GM12872 (cell line): ENCODE data around the gene ITGB8.

Experiments
- TF ChIP-seq, protein P1 (sequence below): IDR thresholded peaks from 3 replicates; pipeline ENCODE4 v1.5.1; 2011; ENCODE audit warnings: low read depth, mild to moderate bottlenecking, low read length, moderate library complexity; ENCODE audit not compliant: insufficient read depth

The ITGB8 gene

GRCh38 chr7:20430664-20431063, 100.0 kb downstream of the ITGB8 start:
- TF ChIP-seq, protein P1, sequence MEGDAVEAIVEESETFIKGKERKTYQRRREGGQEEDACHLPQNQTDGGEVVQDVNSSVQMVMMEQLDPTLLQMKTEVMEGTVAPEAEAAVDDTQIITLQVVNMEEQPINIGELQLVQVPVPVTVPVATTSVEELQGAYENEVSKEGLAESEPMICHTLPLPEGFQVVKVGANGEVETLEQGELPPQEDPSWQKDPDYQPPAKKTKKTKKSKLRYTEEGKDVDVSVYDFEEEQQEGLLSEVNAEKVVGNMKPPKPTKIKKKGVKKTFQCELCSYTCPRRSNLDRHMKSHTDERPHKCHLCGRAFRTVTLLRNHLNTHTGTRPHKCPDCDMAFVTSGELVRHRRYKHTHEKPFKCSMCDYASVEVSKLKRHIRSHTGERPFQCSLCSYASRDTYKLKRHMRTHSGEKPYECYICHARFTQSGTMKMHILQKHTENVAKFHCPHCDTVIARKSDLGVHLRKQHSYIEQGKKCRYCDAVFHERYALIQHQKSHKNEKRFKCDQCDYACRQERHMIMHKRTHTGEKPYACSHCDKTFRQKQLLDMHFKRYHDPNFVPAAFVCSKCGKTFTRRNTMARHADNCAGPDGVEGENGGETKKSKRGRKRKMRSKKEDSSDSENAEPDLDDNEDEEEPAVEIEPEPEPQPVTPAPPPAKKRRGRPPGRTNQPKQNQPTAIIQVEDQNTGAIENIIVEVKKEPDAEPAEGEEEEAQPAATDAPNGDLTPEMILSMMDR = no peak

DNA sequence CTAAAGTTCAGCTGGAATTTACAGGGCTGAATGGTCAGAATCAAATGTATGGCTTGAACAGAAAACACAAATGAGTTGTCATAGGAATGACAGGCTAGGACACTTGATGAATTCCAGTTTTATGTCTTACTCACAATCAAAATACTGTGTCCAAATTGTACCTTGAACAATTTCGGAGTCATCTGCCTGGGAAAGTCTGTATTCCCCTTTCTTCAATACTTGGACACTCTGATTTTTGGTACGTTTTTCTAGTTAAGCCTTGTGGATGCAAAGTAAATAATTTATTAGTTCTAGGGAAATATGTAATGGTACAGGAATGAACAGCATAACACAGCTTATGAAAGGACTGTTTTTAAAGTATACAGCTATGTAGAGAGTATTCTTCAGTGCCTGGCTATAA, 100.4 kb downstream of the ITGB8 start:
- TF ChIP-seq, protein P1 = no peak

DNA sequence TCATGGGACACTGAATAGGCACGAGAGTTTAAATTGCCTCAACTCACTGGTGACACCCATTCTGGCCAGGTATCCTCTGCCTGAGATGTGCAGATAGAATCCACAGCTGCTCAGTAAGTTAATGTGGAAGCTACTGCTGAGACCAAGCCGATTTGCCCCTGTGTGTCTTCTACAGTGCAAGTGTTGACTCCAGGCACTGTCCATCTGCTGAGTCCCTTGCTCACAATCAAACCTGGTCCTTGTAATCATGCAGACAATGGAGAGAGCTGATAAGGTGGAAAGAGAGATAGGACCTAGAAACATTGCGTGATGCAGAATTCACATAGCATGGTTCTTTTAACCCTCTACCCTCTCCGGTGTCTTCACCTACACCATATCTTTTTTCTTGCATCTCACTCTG, 101.4 kb downstream of the ITGB8 start:
- TF ChIP-seq, protein P1 = no peak

DNA sequence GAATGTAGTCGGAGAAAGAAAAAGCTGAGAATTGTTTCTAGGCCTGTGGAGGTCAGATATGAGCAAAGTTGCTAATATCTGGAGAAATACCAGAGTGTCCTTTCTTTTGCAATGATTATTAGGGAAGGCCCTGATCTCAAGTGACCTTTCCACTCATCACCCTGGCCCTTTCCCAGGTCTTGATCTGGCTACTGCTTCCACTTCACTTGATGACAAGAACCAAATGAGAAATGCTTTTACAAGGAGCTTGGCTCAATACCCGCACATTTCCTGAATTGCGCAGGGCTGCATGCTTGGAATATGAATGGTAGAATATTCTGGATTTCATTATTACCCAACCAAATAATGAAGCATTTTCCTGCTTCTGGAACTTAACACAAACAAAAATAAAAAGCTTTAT, 104.6 kb downstream of the ITGB8 start:
- TF ChIP-seq, protein P1 = no peak

- TF ChIP-seq, protein P1 = no peak
Measured at GRCh38 chr7:20438248-20438647, 107.5 kb downstream of the ITGB8 start.

- TF ChIP-seq, protein P1 = no peak
Measured at GRCh38 chr7:20438694-20439376, 108.1 kb downstream of the ITGB8 start.

- TF ChIP-seq, protein P1 = no peak
Measured at GRCh38 chr7:20439416-20440185, 108.9 kb downstream of the ITGB8 start.
